ENCODE results near the gene KCNJ10.
"Not testable (repeated sequence)": the region's sequence is repeated elsewhere in the genome, so short reads cannot be mapped to it uniquely, and the experiment has no call there.

The KCNJ10 gene

DNA sequence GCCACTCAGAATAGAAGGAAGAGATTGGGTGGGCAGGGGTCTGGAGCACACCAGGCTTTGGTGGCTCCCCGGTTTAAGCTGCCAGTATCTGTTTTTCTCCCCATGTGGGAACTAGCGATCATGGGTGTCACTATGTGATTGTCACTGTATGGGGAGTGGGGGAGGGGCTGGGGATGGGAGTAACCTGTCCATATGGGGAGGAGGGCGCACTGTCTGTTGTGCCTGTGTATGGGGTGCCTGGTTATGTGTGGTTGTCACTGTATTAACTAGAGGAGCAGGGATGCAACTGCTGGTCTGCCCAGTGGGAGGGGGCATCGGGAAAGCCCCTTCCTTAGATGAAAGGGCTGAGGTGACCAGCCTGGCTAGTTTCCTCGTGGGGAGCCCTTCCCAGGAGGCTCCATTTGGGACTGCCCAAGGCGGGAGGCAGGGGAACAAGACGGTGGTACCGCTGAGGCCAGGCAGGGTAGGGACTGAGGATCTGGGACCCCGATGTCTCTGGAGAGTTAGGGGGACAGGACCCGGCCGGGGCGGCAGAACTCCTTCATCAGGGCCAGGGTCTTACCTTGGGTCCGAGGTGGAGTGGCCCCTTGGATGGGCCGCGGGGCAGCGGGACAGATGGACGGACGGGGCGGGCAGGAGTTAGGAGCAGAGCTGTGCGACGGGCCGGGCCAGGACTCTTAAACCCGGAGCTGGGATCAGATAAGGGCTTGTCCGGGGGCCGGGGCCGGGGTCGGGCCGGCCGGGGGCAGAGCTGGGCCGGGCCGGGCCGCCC is at the start of gene KCNJ10:
Gene KCNJ10, minus strand, starts transcription at position 701 of the 772 bp plus-strand sequence. CDS start 27,628 bp downstream, outside the sequence.
- DNase-seq, result peak in 1 of 2 experiments; percentile 35

DNA sequence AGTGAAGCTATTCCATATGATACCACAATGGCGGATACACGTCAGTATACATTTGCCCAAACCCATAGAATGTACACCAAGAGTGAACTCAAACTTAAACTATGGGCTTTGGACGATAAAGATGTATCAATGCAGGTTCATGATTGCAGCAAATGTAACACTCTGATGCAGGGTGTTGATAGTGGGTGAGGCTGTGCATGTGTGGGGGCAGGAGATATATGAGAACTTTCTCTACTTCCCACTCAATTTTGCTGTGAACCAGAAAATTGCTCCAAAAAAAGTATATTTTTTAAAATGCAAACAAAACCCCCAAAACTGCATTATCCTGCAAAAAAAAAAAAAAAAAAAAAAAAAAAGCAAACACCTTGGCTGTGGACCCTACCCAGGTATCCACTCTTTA is 49.0 kb upstream of the KCNJ10 start:
- DNase-seq, result no peak

DNA sequence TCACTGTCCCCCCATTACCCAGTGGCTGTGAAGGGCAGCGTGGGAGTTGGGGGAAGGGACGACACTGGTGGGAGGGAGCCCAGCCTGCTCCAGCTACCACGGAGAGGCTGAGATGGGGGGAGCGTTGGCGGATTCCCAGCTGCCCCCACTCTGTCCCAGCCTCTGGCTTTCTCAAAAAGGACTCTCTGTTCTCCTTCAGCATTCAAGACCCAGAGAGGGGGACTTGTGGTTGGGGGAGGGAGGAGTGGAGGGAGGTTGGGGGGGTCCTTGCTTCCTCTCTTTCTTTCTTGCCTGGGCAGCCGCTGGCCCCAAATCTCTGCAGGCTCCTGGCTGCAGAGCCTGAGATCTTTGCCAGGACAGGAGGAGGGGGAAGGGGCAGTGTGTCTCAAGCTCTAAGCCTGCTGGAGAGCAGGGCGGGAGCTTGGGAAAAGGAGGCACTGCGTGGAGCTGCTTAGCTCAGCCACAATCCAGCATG is 47.8 kb upstream of the KCNJ10 start:
- DNase-seq, result no peak

DNA sequence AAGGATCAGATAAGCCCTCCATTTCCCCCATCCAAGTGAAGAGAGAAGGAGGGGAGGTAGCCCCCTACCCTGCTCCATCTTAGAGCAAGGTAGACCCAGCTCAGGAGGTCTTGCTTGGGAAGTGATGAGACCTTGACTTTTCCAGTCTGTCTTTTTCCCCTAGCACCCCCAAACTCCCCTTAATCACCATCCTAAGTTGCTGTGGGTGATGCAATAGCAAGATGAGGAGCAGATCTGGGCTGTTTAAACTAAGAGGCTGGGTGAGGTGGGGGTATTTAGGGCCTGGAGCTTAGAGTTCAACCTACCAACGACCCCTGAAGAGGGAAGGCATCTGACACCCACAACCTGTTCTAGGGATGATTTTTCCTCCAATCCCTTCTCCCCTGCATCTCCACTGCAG is 47.3 kb upstream of the KCNJ10 start:
- no peak for DNase-seq

DNA sequence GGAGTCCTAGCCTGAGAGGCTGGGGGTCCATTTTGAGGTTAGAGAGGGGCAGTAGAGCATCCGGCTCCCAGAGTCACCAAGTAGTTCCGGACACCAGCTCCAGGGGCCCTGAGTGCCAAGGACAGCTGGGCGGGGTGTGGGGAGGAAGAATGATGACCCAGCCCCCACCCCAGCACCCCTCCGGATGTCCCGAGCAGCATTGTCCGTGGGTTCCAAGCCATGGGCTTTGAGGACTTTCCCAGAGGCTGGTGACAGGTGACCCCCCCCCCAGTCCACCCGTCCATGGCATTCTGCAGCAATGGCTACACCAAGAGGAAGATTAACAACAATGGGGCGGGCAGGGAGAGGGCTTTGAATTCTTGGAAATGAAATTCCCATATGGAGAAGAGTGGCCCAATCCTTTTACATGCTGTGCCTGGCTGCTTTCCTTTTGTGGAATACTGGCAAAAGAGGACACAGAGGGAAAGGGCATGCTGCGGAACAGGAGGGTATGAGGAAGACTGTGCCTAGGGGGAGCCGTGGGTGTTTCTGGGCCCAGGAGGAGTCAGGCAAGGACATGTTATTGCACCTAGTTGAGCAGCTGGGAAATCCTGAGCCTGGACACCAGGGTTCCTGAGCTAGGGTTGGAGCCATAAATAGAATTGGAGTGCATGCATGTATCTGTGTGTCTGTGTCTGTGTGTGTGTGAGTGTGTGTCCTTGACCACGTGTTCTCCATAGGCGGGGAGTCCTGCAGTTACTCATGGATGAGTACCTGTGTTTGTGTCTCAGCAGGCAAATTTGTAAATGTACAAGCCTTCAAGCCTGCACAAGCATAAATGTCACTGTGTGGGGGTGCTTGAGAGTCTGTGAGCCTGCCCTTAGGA is 46.6 kb upstream of the KCNJ10 start:
- no peak for DNase-seq

DNA sequence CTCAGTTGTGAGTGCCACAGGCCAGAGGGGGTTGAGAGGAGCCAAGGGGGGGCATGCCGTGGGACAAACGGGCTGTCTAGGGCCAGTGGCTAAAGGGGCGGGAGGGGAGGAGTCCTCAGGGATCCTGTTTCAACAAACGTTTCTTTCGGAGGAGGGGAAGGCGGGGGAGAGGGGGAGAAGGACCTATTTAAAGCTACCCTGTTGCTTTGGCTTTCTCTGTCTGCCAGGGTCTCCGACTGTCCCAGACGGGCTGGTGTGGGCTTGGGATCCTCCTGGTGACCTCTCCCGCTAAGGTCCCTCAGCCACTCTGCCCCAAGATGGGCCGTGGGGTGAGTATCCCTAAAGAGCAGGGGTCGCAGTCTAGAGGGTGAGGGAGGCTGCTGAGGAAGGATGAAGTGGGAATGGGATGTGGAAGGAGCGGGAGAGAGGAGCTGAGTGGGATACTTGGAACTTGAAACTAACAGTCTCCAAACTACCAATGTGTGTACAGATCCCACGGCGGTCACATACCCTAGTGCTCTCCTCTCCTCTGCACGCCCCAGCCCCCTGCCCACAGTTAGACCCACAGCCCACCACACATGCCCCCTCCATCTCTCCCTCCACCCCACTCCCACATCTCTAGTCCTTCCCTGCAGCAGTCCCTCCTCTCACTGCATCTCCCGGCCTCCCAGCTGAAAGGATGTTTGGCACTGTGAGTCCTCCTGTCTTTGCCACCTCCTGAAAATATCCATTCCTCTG is 45.8 kb upstream of the KCNJ10 start, which contains the start of gene ATP1A2:
Gene ATP1A2, plus strand, starts transcription at position 215 of the 738 bp plus-strand sequence. Its CDS starts 103 bp downstream, at position 318.
- DNase-seq, result no peak

DNA sequence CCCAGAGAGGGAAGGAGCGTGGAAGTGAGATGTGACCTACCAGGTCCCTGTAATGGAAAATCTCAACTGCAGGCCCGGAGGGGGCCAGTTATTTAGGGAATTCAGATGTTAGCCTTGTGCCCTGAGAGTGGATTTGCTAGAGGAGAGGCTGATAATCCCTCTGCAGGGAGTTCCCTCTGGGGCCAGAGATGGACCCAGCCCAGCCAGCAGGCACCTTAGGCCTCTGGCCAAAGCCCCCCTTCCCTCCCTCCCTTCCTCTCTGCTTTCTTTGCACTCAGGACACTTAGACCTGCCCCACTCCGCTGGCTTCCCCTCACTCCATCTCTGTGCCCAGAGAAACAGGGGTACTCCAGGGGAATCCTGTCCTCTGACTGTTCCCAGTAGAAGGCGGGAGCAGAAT is 44.1 kb upstream of the KCNJ10 start:
- no peak for DNase-seq

DNA sequence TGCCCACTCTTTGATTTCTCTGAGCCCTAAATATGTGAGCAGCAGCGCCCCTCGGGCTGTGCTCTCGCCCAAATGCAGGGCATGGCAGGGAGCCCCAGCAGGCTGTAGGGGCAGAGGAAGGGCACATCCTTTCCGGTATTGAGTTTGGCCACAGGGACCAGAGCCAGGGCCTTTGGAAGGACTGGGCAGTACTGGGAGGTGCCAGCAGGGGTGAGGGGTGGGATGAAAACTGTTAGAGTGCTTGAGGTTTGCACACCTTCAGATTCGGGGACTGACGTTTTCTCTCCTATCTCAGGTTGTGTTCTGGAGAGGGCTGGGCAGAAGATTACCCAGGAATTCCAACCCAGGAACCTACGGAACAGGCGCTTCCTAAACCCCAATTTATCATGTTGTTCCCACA is 43.4 kb upstream of the KCNJ10 start:
- DNase-seq, result no peak

DNA sequence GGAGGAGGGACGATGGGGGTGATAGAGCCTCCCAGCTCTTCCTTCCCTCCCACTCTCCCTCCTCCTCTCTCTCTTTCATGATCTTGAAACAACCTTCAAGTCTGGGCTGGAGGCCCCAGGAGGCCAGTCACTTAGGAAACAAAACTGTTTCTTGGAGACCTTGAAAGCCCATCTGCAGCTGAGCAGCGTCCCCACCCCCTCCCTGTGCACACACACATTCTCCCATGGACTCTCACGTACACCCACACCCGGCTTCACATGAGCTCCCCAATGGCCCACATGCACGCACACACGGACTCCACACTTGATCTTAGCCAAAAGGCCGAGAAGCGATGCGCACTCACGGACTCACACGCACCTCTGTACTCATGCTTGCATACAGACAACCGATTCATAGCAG is 42.4 kb upstream of the KCNJ10 start:
- no peak for DNase-seq

DNA sequence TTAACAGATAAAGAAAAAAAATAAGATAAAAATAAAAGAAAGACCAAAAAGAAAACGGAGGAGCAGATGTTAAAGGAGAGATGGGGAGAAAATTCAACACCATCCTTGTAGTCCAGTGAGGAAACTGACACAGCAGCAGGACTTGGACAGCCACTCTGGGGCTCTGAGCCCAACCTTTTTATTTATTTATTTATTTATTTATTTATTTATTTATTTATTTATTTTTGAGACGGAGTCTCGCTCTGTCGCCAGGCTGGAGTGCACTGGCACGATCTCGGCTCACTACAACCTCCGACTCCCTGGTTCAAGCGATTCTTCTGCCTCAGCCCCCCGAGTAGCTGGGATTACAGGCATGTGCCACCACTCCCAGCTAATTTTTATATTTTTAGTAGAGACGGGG is 41.5 kb upstream of the KCNJ10 start:
- DNase-seq, result not testable (repeated sequence)

DNA sequence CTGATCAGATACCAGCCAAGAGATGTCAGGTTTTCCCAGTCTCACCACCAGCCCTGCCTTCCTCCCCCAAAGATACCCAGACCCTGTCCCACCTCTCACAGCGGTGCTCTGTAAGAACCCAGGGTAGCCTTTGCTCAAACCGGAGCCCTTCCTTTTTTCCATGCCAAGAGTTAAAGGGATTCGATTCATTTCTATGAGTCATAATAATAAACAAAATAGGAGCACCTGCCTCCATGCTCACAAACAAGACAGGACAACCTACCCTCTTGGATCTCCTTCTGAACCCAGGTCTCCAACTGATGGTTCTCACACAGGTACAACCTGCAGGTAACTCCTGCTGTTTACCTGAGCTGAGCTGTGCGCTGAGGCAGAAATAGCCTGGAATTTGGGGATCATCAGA is 39.7 kb upstream of the KCNJ10 start:
- DNase-seq, result no peak

DNA sequence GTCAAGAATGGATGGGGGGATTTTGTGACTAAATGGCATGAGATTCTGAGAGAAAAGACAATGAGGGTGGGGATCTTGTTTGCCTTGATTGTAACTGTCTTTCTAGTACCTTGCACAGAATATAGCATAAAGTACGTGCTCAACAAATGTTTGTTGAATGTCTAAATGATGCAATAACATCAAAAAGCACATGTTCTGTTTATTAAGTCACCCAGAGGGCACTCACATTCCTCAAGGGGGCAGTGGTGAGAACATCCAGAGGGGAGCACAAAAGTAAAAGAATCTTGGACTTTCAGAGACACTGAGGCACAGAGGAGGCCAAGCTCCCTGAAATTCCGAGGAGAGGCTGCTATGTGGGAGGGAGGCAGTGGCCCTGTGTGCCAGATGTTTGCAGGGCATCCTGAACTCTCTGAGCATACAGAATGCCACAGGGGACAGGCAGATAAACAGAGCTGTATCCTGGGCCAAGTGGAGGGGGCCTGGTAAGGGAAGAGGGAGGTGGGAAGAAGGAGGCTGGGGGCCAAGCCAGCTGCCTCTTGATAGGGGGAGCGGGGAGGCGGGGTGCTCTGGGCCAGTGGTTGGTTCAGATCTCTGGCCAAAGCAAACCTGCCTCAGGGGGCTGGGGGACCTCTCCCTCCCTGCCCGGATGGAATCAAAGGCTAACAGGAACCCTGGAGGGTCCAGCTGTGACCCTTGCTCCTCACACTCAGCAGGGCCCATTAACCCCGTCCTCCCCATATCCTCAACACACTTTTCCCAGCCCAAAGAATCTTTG is 39.1 kb upstream of the KCNJ10 start:
- DNase-seq, result peak; percentile 42 to 50

DNA sequence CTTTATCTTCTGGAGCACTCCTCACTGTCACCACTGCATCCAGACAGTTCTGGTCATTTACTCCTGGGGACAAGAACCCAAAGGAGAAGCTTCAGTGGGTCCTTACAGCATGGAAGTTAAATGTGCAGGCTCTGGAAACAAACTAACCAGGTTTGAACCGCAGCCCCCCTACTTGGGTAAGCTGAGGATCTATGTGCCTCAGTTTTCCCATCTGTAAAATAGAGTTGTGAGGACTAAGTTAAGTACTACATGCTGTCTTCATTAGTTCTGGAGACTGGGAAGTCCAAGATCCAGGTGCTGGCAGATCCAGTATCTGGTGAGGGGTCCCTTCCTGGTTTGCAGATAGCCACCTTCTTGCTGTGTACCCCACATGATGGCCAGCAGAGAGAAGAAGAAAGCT is 37.6 kb upstream of the KCNJ10 start:
- no peak for DNase-seq

DNA sequence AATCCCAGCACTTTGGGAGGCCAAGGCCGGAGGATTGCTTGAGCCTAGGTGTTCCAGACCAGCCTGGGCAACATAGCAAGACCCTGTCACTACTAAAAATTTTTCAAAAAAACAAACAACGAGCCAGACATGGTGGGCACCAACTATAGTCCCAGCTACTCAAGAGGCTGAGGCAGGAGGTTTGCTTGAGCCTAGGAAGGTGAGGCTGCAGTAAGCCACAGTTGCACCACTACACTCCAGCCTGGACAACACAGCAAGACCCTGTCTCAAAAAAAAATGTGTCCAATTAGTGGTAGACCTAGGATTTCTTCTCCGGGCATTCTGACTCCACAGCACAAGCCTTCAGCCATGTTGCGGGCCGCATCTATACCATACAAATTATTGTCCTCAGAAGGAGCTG is 35.2 kb upstream of the KCNJ10 start:
- DNase-seq, result no peak

DNA sequence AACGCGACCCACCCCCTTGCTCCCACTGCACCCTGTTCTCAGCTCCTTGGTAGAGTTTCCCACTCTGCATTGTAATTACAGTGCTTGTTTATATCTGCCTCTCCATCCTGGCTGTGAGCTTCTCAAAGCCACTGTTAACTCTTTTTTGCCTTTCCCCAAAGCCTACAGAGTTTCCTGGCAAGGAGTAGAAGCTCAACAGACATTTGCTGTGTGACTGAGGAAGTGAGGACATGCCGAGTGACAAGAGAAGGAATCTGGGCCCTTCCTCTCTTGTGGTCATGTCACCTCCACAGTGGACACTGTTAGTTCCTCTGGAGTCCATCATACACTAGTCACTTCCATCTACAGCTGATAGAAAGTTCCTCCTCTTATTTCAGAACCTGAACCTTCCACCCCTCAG is 34.5 kb upstream of the KCNJ10 start:
- no peak for DNase-seq

DNA sequence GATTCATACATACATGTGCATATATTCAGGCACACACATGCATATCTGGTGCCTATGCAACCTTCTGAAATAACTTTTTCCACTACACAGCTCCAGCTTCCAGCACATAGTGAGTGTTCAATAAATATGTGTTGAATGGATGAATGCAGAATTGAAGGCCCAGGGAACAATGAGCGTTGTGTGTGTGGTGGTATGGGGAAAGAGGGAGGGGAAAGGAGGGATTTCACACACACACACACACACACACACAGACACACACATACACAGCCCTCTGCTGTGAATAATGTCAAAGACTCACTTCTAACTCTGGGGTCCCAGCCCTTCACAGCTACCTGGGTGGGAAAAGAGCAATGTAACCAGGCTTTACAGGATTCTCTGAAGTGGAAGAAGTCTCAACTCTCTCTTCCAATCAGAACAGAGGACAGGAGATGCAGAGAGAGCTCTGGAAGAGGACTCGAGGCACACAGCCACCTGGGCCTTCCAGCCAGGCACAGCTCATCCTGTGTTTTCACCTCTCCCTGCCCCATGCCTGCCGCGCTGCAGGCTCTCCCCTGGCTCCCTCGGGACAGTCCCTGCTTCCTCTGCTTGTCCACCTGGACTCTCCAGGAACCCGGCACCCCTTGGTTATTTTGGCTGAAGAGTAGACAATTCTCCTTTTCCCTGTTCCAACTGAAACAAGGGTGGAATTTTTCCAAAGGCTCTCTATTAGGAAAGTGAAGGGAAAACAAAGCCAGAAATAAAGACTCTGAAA is 33.9 kb upstream of the KCNJ10 start:
- DNase-seq, result no peak

DNA sequence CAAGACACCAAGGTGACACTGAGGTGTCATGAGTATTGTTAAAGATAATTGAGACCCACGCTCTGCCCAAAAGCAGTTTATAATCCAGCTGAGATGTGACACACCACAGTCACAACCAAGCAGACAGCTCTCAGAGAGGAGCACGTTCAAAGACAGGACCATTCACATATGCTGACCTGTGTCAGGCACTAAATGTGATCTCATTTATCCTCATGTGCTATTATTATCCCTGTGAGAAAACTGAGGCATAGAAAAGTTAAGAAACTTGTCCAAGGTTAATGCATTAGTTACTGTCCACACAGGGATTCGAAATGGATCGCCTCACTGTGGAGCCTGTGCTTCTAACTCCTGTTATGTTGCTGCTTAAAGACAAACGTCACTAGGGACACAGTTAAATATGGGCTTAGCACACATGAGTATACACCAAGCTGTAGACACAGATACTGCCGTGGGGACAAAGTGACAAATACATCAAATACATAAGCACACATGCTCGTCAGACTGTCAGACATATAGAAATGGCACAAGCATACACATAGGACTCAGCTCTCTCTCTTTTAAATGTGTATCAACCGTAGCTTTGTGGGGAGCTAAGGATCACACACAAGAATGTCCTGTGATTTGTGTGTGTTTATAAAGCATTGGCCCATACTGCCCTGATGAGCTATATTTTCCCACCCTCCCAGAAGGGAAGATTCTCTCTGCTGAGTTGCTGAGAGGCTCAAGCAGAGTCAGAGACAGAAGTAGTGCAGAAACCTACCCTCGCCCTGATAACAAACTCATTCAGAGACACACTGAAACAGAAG is 32.0 kb upstream of the KCNJ10 start:
- DNase-seq, result no peak

DNA sequence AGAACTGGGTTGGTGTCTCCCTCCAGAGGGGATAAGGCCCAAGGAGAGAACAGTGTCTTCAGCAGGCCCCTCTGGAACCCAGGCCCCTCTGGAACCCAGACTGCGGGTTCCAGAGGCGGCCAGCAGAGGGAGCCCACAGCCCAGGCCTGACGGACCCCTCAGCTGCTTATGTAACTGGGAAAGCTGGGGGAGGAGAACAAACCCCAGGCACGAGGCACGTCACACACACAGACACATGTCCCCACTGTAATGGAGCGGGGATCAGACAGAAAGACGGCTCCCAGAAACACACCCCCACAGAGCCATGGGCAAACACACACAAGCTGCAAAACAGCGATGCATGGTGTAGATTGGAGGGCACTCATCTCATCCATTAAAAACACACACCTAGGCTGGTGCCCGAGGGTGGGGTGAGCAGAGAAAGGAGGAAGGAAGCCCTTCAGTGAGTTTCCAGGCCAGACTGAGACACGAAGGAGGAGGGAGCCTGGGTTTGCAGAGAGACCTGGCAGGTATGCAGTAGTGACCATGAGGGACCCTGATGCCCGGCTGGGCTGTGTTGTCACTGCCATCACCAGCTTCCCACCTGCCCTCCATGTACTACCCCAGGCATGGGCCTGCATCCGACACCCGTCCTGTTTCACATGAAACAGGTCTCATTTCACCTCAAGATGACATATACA is 31.2 kb upstream of the KCNJ10 start:
- peak; percentile 80 to 84 for DNase-seq

DNA sequence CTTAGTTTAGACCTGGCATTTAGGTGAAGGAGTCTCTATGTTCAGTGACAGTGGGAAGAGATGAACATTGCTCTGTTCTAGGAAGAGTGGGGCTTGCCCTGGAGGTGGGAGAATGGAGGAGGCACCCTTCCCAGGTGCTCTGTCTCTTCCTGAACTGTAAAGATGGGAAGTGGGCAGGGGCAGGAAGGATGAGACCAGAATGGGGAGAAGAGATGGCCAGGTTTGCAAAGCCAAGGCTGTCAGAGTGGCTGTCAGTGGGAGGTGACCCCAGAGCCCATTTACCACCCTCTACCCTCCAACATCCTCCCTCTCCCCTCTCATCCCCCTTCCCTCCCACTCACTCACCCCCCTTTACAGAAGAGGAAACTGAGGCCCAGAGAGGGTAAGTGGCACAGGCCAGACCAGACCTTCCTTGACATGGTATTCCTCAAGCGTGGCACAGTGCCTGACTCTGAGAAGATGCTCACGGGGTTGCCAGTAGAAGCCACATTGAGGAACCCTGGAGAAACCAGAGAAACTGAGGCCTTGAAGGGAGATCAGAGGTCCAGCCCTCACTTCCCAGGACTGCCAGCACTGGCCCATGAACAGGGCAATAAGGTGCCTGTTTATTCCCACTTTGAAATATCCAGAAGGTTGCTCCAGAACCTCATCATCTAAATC is 29.9 kb upstream of the KCNJ10 start:
- no peak for DNase-seq

Measured in activated T-cell treated with anti-CD3 and anti-CD28 coated beads, Interleukin-2, amount 50 U/mL, for 48 hours (primary cell).